ENCODE measurements around the gene SYPL1. TPM values are rescaled to one million over a fixed set of nuclear protein-coding genes. Genes with fewer than 3 reads are reported as not detected.

Gene SYPL1
- total and polyA plus RNA-seq, 9 of the 15 experiments (the other 6 are each of a cell fraction or from before 2014, with no cell fraction given): 23.8 to 214 (median 70.2) TPM

GRCh38 chr7:106112972-106113421 is 885 bp upstream of the SYPL1 start (continued):
- TF ChIP-seq ZNF717 (CRISPR knock-in tag; IDR thresholded peaks at IDR 0.05): no peak
- TF ChIP-seq ID3 (CRISPR knock-in tag; IDR thresholded peaks at IDR 0.05): no peak
- TF ChIP-seq ID3 (tag; IDR thresholded peaks at IDR 0.05): 0 out of 2 replicates have a peak, but pooled peaks have one; percentile 1
- TF ChIP-seq CSDE1 (IDR thresholded peaks at IDR 0.05): no peak; a peak in 1 of 4 replicates
- no peak for TF ChIP-seq POLR2AphosphoS2 (IDR thresholded peaks at IDR 0.05; ENCODE audit: low read length)
- TF ChIP-seq NR1H2 (CRISPR knock-in tag; IDR thresholded peaks at IDR 0.05): 0 out of 2 replicates have a peak, but pooled peaks have one; percentile 24
- TF ChIP-seq DPF2 (IDR thresholded peaks at IDR 0.05): no peak
- TF ChIP-seq NCOA2 (IDR thresholded peaks at IDR 0.05; ENCODE audit: partially characterized antibody in 2 of 2): no peak
- 0 out of 4 replicates have a peak, but pooled peaks of 1 of the 2 experiments have one; percentile 13 for TF ChIP-seq TEAD1 (CRISPR knock-in tag; IDR thresholded peaks at IDR 0.05)
- no peak for TF ChIP-seq ZNF444 (CRISPR knock-in tag; IDR thresholded peaks at IDR 0.05)
- TF ChIP-seq FOXM1 (IDR thresholded peaks at IDR 0.05; ENCODE audit: low read depth): 0 out of 2 replicates have a peak, but pooled peaks have one; percentile 35
- TF ChIP-seq FOXM1 (CRISPR knock-in tag; IDR thresholded peaks at IDR 0.05; ENCODE audit: low read depth): no peak
- TF ChIP-seq ZBTB33 (CRISPR knock-in tag; IDR thresholded peaks at IDR 0.05): no peak
- TF ChIP-seq BACH1 (tag; IDR thresholded peaks at IDR 0.05): no peak
- 0 out of 2 replicates have a peak, but pooled peaks have one; percentile 25 for TF ChIP-seq BRD4 (IDR thresholded peaks at IDR 0.05)
- 0 out of 2 replicates have a peak, but pooled peaks have one; percentile 1 for TF ChIP-seq PREB (CRISPR knock-in tag; IDR thresholded peaks at IDR 0.05)
- peak; percentile 24 for TF ChIP-seq ZNF280A (IDR thresholded peaks at IDR 0.05; ENCODE audit: low read depth, partially characterized antibody)
- TF ChIP-seq ZNF511 (CRISPR knock-in tag; IDR thresholded peaks at IDR 0.05): no peak; the same call in 1 of the 2 replicates

Data from K562 (cell line).